Left ventricle myocardium inferior (tissue), 1 donor: ENCODE data around the gene GPR15. TPM values are rescaled to one million over a fixed set of nuclear protein-coding genes. Genes with fewer than 3 reads are reported as not detected.

ENCODE experiments used
- DNase-seq: peaks from one replicate; pipeline ENCODE4 v3.0.0-alpha.2; 2020
- H3K27ac ChIP-seq: fragments of 200-600 bp; replicated peaks from 2 replicates; pipeline ENCODE4 v1.8.0; 2021
- H3K27me3 ChIP-seq: fragments of 200-600 bp; 2 replicates; pipeline ENCODE4 v1.8.0; 2021; ENCODE audit warnings: low read depth
- H3K36me3 ChIP-seq: fragments of 200-600 bp; 2 replicates; pipeline ENCODE4 v1.8.0; 2021
- H3K4me1 ChIP-seq: fragments of 200-600 bp; 2 replicates; pipeline ENCODE4 v1.8.0; 2021
- H3K4me3 ChIP-seq: fragments of 200-600 bp; 2 replicates; pipeline ENCODE4 v1.8.0; 2021; ENCODE audit warnings: mild to moderate bottlenecking, moderate library complexity
- H3K9me3 ChIP-seq: fragments of 200-600 bp; replicated peaks from 2 replicates; pipeline ENCODE4 v1.8.0; 2021
- CTCF ChIP-seq: fragments of 200-600 bp; IDR thresholded peaks from 2 replicates; pipeline ENCODE4 v1.8.0; 2021; ENCODE audit warnings: antibody characterized with exemption, mild to moderate bottlenecking, borderline replicate concordance
- intact Hi-C: fragments of 100-400 bp; cut with micrococcal nuclease; formaldehyde crosslinking; loops from one replicate; pipeline ENCODE4 v1.11.0; 2022
- total RNA-seq: library from RNA; stranded (reverse); fragmentation: NEBNext Ultra II Directional; extraction: Animal tissue kit (Norgen Biotek cat#: 25700); gene quantifications from one replicate; pipeline ENCODE4 v1.2.1, GENCODE V29; 2021
- donor health status: DM: no; HTN: yes; CAD: no; lungs with severe emphysema.

Gene GPR15
- total RNA-seq, 1 donor from 2014 or later: not detected

GRCh38 chr3:98563661-98564281 lies 32.0 kb downstream of the GPR15 start:
- DNase-seq: no peak
- Histone ChIP-seq H3K9me3 (no peaks in the 10 kb centered on the region), H3K27me3 (no peaks in the 10 kb centered on the region), H3K4me3 (no peak overlapping the region), H3K4me1 (no peaks in the 10 kb centered on the region), H3K36me3 (no peaks in the 10 kb centered on the region), H3K27ac (no peak overlapping the region)
- TF ChIP-seq CTCF: no peak
- intact Hi-C loops: no loop called here

GRCh38 chr3:98564282-98565005 lies 32.7 kb downstream of the GPR15 start:
- no peaks in the 10 kb centered on the region for H3K36me3 ChIP-seq
- H3K4me1 ChIP-seq: no peaks in the 10 kb centered on the region
- intact Hi-C loops: no loop called here
- no peaks in the 10 kb centered on the region for H3K27me3 ChIP-seq
- H3K4me3 ChIP-seq: no peak overlapping the region
- H3K27ac ChIP-seq: no peak overlapping the region
- no peaks in the 10 kb centered on the region for H3K9me3 ChIP-seq
- no peak for TF ChIP-seq CTCF
- DNase-seq: no peak

GRCh38 chr3:98565237-98565643 lies 33.5 kb downstream of the GPR15 start:
- Histone ChIP-seq H3K4me1 (no peaks in the 10 kb centered on the region), H3K9me3 (no peaks in the 10 kb centered on the region), H3K36me3 (no peaks in the 10 kb centered on the region), H3K4me3 (no peak overlapping the region), H3K27ac (no peak overlapping the region), H3K27me3 (no peaks in the 10 kb centered on the region)
- TF ChIP-seq CTCF: no peak
- intact Hi-C loops: no loop called here
- DNase-seq: no peak

GRCh38 chr3:98565843-98566242 lies 34.1 kb downstream of the GPR15 start:
- no peaks in the 10 kb centered on the region for H3K36me3 ChIP-seq
- H3K4me3 ChIP-seq: no peak overlapping the region
- intact Hi-C loops: no loop called here
- no peaks in the 10 kb centered on the region for H3K27me3 ChIP-seq
- TF ChIP-seq CTCF: no peak
- no peaks in the 10 kb centered on the region for H3K9me3 ChIP-seq
- H3K27ac ChIP-seq: no peak overlapping the region
- H3K4me1 ChIP-seq: no peaks in the 10 kb centered on the region
- no peak for DNase-seq

GRCh38 chr3:98567666-98568270 lies 36.0 kb downstream of the GPR15 start:
- Histone ChIP-seq H3K27me3 (no peaks in the 10 kb centered on the region), H3K9me3 (no peaks in the 10 kb centered on the region), H3K4me1 (no peaks in the 10 kb centered on the region), H3K4me3 (no peak overlapping the region), H3K36me3 (no peaks in the 10 kb centered on the region), H3K27ac (no peak overlapping the region)
- no peak for TF ChIP-seq CTCF
- intact Hi-C loops: no loop called here
- no peak for DNase-seq
